ENCODE data around the gene GET4.

The GET4 gene

GRCh38 chr7:853366-854117 lies 22.8 kb upstream of the GET4 start:
- DNase-seq (ENCODE audit: low spot score) = no peak
- in situ Hi-C loops (cut with MboI; ENCODE audit: low pct_unique_long_range_greater_than_20kb, low sequenced_read_pairs, unreplicated experiment) = no loop called here
- TF ChIP-seq CTCF (IDR thresholded peaks at IDR 0.05; ENCODE audit: extremely low read depth, insufficient read depth, missing control alignments) = no peak

GRCh38 chr7:854118-854775 lies 22.1 kb upstream of the GET4 start:
- TF ChIP-seq CTCF (IDR thresholded peaks at IDR 0.05; ENCODE audit: extremely low read depth, insufficient read depth, missing control alignments) = no peak
- in situ Hi-C loops (cut with MboI; ENCODE audit: low pct_unique_long_range_greater_than_20kb, low sequenced_read_pairs, unreplicated experiment) = no loop called here
- no peak for DNase-seq (ENCODE audit: low spot score)

GRCh38 chr7:855686-856369 lies 20.5 kb upstream of the GET4 start:
- in situ Hi-C loops (cut with MboI; ENCODE audit: low pct_unique_long_range_greater_than_20kb, low sequenced_read_pairs, unreplicated experiment) = no loop called here
- no peak for DNase-seq (ENCODE audit: low spot score)
- no peak for TF ChIP-seq CTCF (IDR thresholded peaks at IDR 0.05; ENCODE audit: extremely low read depth, insufficient read depth, missing control alignments)

GRCh38 chr7:856444-857095 lies 19.8 kb upstream of the GET4 start:
- DNase-seq (ENCODE audit: low spot score) = no peak
- TF ChIP-seq CTCF (IDR thresholded peaks at IDR 0.05; ENCODE audit: extremely low read depth, insufficient read depth, missing control alignments) = no peak
- in situ Hi-C loops (cut with MboI; ENCODE audit: low pct_unique_long_range_greater_than_20kb, low sequenced_read_pairs, unreplicated experiment) = no loop called here

- DNase-seq (ENCODE audit: low spot score) = no peak
- in situ Hi-C loops (cut with MboI; ENCODE audit: low pct_unique_long_range_greater_than_20kb, low sequenced_read_pairs, unreplicated experiment) = no loop called here
- no peak for TF ChIP-seq CTCF (IDR thresholded peaks at IDR 0.05; ENCODE audit: extremely low read depth, insufficient read depth, missing control alignments)
These were observed 18.7 kb upstream of the GET4 start for GRCh38 chr7:857661-858060.

GRCh38 chr7:859359-860030 lies 16.9 kb upstream of the GET4 start:
- in situ Hi-C loops (cut with MboI; ENCODE audit: low pct_unique_long_range_greater_than_20kb, low sequenced_read_pairs, unreplicated experiment) = loop anchor here (10.0 kb wide), 1 partner anchor 75 kb away; no protein-coding TSS in a partner anchor
- TF ChIP-seq CTCF (IDR thresholded peaks at IDR 0.05; ENCODE audit: extremely low read depth, insufficient read depth, missing control alignments) = no peak
- no peak for DNase-seq (ENCODE audit: low spot score)
